ENCODE results near the gene TBC1D13. TPM values are rescaled to one million over a fixed set of nuclear protein-coding genes. Genes with fewer than 3 reads are reported as not detected.

TBC1D13 gene
- total and polyA plus RNA-seq, 2 of the 13 experiments (the other 11 are each of a cell fraction or from before 2014, with no cell fraction given), result 17.9 to 19.7 TPM

GRCh38 chr9:128786681-128787601, at the start of gene TBC1D13 (continued):
- TF ChIP-seq KAT2B (IDR thresholded peaks at IDR 0.05; ENCODE audit: borderline replicate concordance, low read depth, low read length) (no peak), ZNF280B (CRISPR knock-in tag; IDR thresholded peaks at IDR 0.05; ENCODE audit: borderline replicate concordance) (peak; percentile 94), ZBTB26 (CRISPR knock-in tag; IDR thresholded peaks at IDR 0.05; ENCODE audit: borderline replicate concordance) (peak; percentile 89), HNRNPUL1 (IDR thresholded peaks at IDR 0.05; ENCODE audit: low read depth, low read length) (no peak), HMGXB3 (CRISPR knock-in tag; IDR thresholded peaks at IDR 0.05; ENCODE audit: borderline replicate concordance) (0 out of 2 replicates have a peak, but pooled peaks have one; percentile 49), ZBTB1 (CRISPR knock-in tag; IDR thresholded peaks at IDR 0.05; ENCODE audit: borderline replicate concordance) (no peak), TGIF2 (CRISPR knock-in tag; IDR thresholded peaks at IDR 0.05) (peak; percentile 91), ZNF724P (CRISPR knock-in tag; IDR thresholded peaks at IDR 0.05; ENCODE audit: borderline replicate concordance) (peak; percentile 98), ATF6 (CRISPR knock-in tag; conservative IDR thresholded peaks at IDR 0.05) (no peak), MYNN (CRISPR knock-in tag; IDR thresholded peaks at IDR 0.05; ENCODE audit: low read depth) (peak; percentile 84; the same call in 1 of the 2 replicates), DBP (CRISPR knock-in tag; IDR thresholded peaks at IDR 0.05; ENCODE audit: not compliant biosample characterization) (no peak), ZNF614 (CRISPR knock-in tag; IDR thresholded peaks at IDR 0.05; ENCODE audit: borderline replicate concordance) (peak; percentile 92; the same call in 1 of the 2 replicates), ZNF3 (CRISPR knock-in tag; IDR thresholded peaks at IDR 0.05) (no peak), ZNF549 (CRISPR knock-in tag; IDR thresholded peaks at IDR 0.05) (peak; percentile 58; the same call in 1 of the 2 replicates), ATF7 (IDR thresholded peaks at IDR 0.05) (no peak), ATF7 (CRISPR knock-in tag; IDR thresholded peaks at IDR 0.05) (peak; percentile 70; the same call in 1 of the 2 replicates)
